Muscle layer of duodenum (tissue), 2 donors: ENCODE results near the gene PSMB2.
"Not testable (repeated sequence)": the region's sequence is repeated elsewhere in the genome, so short reads cannot be mapped to it uniquely, and the experiment has no call there.

ENCODE experiments used
- H3K27ac ChIP-seq: one replicate; pipeline ENCODE4 v1.7.0; 2013; ENCODE audit warnings: mild to moderate bottlenecking, low read length
- H3K27me3 ChIP-seq: one replicate; pipeline ENCODE4 v1.7.0; 2013; ENCODE audit warnings: low read depth, mild to moderate bottlenecking, control low read depth, low read length
- H3K36me3 ChIP-seq, 2 donors: one replicate each; pipeline ENCODE4 v1.7.0; 2013; ENCODE audit warnings: low read length in 2 of 2, control low read depth in 1 of 2, mild to moderate bottlenecking in 1 of 2; ENCODE audit not compliant: insufficient read depth in 2 of 2, control insufficient read depth in 1 of 2
- H3K4me1 ChIP-seq, 2 donors: one replicate each; pipeline ENCODE4 v1.7.0; 2013; ENCODE audit warnings: low read length in 2 of 2, mild to moderate bottlenecking in 2 of 2, control low read depth in 1 of 2, moderate library complexity in 1 of 2; ENCODE audit not compliant: insufficient read depth in 2 of 2, control insufficient read depth in 1 of 2
- H3K4me3 ChIP-seq, 2 donors: one replicate each; pipeline ENCODE4 v1.7.0; 2013; ENCODE audit warnings: low read length in 2 of 2, low read depth in 1 of 2, mild to moderate bottlenecking in 1 of 2
- H3K9me3 ChIP-seq, 2 donors: one replicate each; pipeline ENCODE4 v1.7.0; 2013; ENCODE audit warnings: low read length in 2 of 2, control low read depth in 1 of 2, mild to moderate bottlenecking in 1 of 2; ENCODE audit not compliant: control insufficient read depth in 1 of 2
- donor health status: healthy.

PSMB2 gene

GRCh38 chr1:35641233-35641866 lies at the start of gene PSMB2:
Gene PSMB2 (minus strand): TSS chr1:35641526. CDS start chr1:35641432, 94 bp downstream.
- Histone ChIP-seq H3K27ac (peak within 1 kb of the TSS; percentile 96), H3K36me3 (peaks cover 0 to 3% of the 10 kb centered on the region in 2 donors), H3K4me1 (peaks cover 12 to 40% of the 10 kb centered on the region in 2 donors), H3K27me3 (no peaks in the 10 kb centered on the region), H3K4me3 (peak within 1 kb of the TSS; percentile 73 to 93), H3K9me3 (no peaks in the 10 kb centered on the region)

GRCh38 chr1:35691080-35691479 lies 49.8 kb upstream of the PSMB2 start:
- no peaks in the 10 kb centered on the region for H3K27me3 ChIP-seq
- no peak overlapping the region for H3K27ac ChIP-seq
- H3K4me3 ChIP-seq: no peak overlapping the region
- H3K9me3 ChIP-seq: no peaks in the 10 kb centered on the region
- no peaks in the 10 kb centered on the region for H3K4me1 ChIP-seq
- H3K36me3 ChIP-seq: no peaks in the 10 kb centered on the region

GRCh38 chr1:35690103-35690502 lies 48.8 kb upstream of the PSMB2 start:
- not testable (repeated sequence) for H3K9me3 ChIP-seq, H3K27me3 ChIP-seq, H3K4me3 ChIP-seq, H3K27ac ChIP-seq, H3K4me1 ChIP-seq, H3K36me3 ChIP-seq

GRCh38 chr1:35688161-35688560 lies 46.8 kb upstream of the PSMB2 start:
- Histone ChIP-seq H3K36me3 (no peaks in the 10 kb centered on the region), H3K27me3 (no peaks in the 10 kb centered on the region), H3K9me3 (no peaks in the 10 kb centered on the region), H3K27ac (no peak overlapping the region), H3K4me1 (no peaks in the 10 kb centered on the region), H3K4me3 (no peak overlapping the region)

GRCh38 chr1:35683012-35683411 lies 41.7 kb upstream of the PSMB2 start:
- no peaks in the 10 kb centered on the region for H3K27me3 ChIP-seq
- no peak overlapping the region for H3K4me3 ChIP-seq
- H3K36me3 ChIP-seq: no peaks in the 10 kb centered on the region
- H3K9me3 ChIP-seq: no peaks in the 10 kb centered on the region
- H3K4me1 ChIP-seq: no peaks in the 10 kb centered on the region
- no peak overlapping the region for H3K27ac ChIP-seq

GRCh38 chr1:35680271-35680670 lies 38.9 kb upstream of the PSMB2 start:
- Histone ChIP-seq H3K27ac (no peak overlapping the region), H3K4me1 (no peaks in the 10 kb centered on the region), H3K36me3 (no peaks in the 10 kb centered on the region), H3K4me3 (no peak overlapping the region), H3K27me3 (no peaks in the 10 kb centered on the region), H3K9me3 (no peaks in the 10 kb centered on the region)

GRCh38 chr1:35675773-35676172 lies 34.4 kb upstream of the PSMB2 start:
- H3K4me1 ChIP-seq: no peaks in the 10 kb centered on the region
- no peaks in the 10 kb centered on the region for H3K9me3 ChIP-seq
- H3K27ac ChIP-seq: no peak overlapping the region
- peaks cover 10% of the 10 kb centered on the region for H3K27me3 ChIP-seq
- no peak overlapping the region for H3K4me3 ChIP-seq
- no peaks in the 10 kb centered on the region for H3K36me3 ChIP-seq

- no peak overlapping the region for H3K27ac ChIP-seq
- no peak overlapping the region for H3K4me3 ChIP-seq
- no peaks in the 10 kb centered on the region for H3K9me3 ChIP-seq
- peaks cover 10% of the 10 kb centered on the region for H3K27me3 ChIP-seq
- no peaks in the 10 kb centered on the region for H3K36me3 ChIP-seq
- no peaks in the 10 kb centered on the region for H3K4me1 ChIP-seq
Measured at GRCh38 chr1:35674111-35674510, 32.8 kb upstream of the PSMB2 start.

- H3K9me3 ChIP-seq: no peaks in the 10 kb centered on the region
- H3K27me3 ChIP-seq: peaks cover 10% of the 10 kb centered on the region
- no peaks in the 10 kb centered on the region for H3K36me3 ChIP-seq
- no peak overlapping the region for H3K4me3 ChIP-seq
- no peak overlapping the region for H3K27ac ChIP-seq
- no peaks in the 10 kb centered on the region for H3K4me1 ChIP-seq
Measured at GRCh38 chr1:35672116-35672515, 30.8 kb upstream of the PSMB2 start.

- Histone ChIP-seq H3K27ac (no peak overlapping the region), H3K4me3 (no peak overlapping the region), H3K27me3 (peaks cover 10% of the 10 kb centered on the region), H3K36me3 (no peaks in the 10 kb centered on the region), H3K4me1 (no peaks in the 10 kb centered on the region), H3K9me3 (no peaks in the 10 kb centered on the region)
Measured at GRCh38 chr1:35668506-35668905, 27.2 kb upstream of the PSMB2 start.

- no peaks in the 10 kb centered on the region for H3K4me1 ChIP-seq
- H3K36me3 ChIP-seq: no peaks in the 10 kb centered on the region
- H3K9me3 ChIP-seq: no peaks in the 10 kb centered on the region
- peaks cover 1% of the 10 kb centered on the region for H3K27me3 ChIP-seq
- H3K27ac ChIP-seq: no peak overlapping the region
- no peak overlapping the region for H3K4me3 ChIP-seq
Measured at GRCh38 chr1:35666916-35667315, 25.6 kb upstream of the PSMB2 start.

- Histone ChIP-seq H3K9me3 (no peaks in the 10 kb centered on the region), H3K4me3 (no peak overlapping the region), H3K4me1 (no peaks in the 10 kb centered on the region), H3K27ac (no peak overlapping the region), H3K36me3 (no peaks in the 10 kb centered on the region), H3K27me3 (no peaks in the 10 kb centered on the region)
Measured at GRCh38 chr1:35666216-35666615, 24.9 kb upstream of the PSMB2 start.
